KMS-11 (cell line): ENCODE results near the gene BCAR3.
A peak's percentile ranks its signal among the peaks of the same experiment; 100 is the strongest.

Experiments
- H2AFZ ChIP-seq: fragments of 200-600 bp; sonication (generic); 2 replicates; pipeline ENCODE4 v1.6.1; 2016; ENCODE audit warnings: antibody characterized with exemption, mixed run types, low read depth
- H3K27ac ChIP-seq: fragments of 200-600 bp; sonication (generic); 2 replicates; pipeline ENCODE4 v1.6.1; 2016; ENCODE audit warnings: mild to moderate bottlenecking, mixed run types
- H3K27me3 ChIP-seq: fragments of 200-600 bp; sonication (generic); 2 replicates; pipeline ENCODE4 v1.6.1; 2017; ENCODE audit warnings: mild to moderate bottlenecking, low read depth, mixed run types, moderate library complexity; ENCODE audit not compliant: insufficient read depth
- H3K36me3 ChIP-seq: fragments of 200-600 bp; sonication (generic); 2 replicates; pipeline ENCODE4 v1.6.1; 2017; ENCODE audit warnings: mild to moderate bottlenecking, mixed run types; ENCODE audit not compliant: insufficient read depth
- H3K4me1 ChIP-seq: fragments of 200-600 bp; sonication (generic); 2 replicates; pipeline ENCODE4 v1.6.1; 2016; ENCODE audit warnings: mild to moderate bottlenecking, low read depth, mixed run types; ENCODE audit not compliant: poor library complexity, severe bottlenecking
- H3K4me2 ChIP-seq: fragments of 200-600 bp; sonication (generic); 2 replicates; pipeline ENCODE4 v1.7.0; 2016; ENCODE audit warnings: mild to moderate bottlenecking, mixed run types
- H3K4me3 ChIP-seq: fragments of 200-600 bp; sonication (generic); IDR thresholded peaks from 2 replicates; pipeline ENCODE4 v1.6.1; 2017; ENCODE audit warnings: low read depth, low read length, mixed read lengths; ENCODE audit not compliant: insufficient read depth
- H3K79me2 ChIP-seq: fragments of 200-600 bp; sonication (generic); 2 replicates; pipeline ENCODE4 v1.6.1; 2016; ENCODE audit warnings: low read depth, mixed run types; ENCODE audit not compliant: insufficient read depth
- H3K9ac ChIP-seq: fragments of 200-600 bp; sonication (generic); 2 replicates; pipeline ENCODE4 v1.6.1; 2016; ENCODE audit warnings: mild to moderate bottlenecking, mixed run types
- H4K20me1 ChIP-seq: fragments of 200-600 bp; sonication (generic); 2 replicates; pipeline ENCODE4 v1.6.1; 2016; ENCODE audit warnings: mild to moderate bottlenecking, mixed run types; ENCODE audit not compliant: insufficient read depth
- CTCF ChIP-seq: fragments of 200-600 bp; sonication (generic); conservative IDR thresholded peaks from 2 replicates; pipeline ENCODE4 v1.6.1; 2017; ENCODE audit warnings: low read depth, mild to moderate bottlenecking, antibody characterized with exemption, low read length, moderate library complexity, mixed read lengths

The BCAR3 gene

GRCh38 chr1:93715529-93716126, 34.0 kb upstream of the BCAR3 start:
- Histone ChIP-seq H3K27ac (peak overlapping the region; percentile 80), H3K4me3 (no peak overlapping the region), H3K9ac (peak overlapping the region; percentile 44; the same call in 1 of the 2 replicates), H3K36me3 (no peaks in the 10 kb centered on the region), H3K4me2 (peak overlapping the region; percentile 59), H4K20me1 (no peaks in the 10 kb centered on the region), H3K79me2 (no peaks in the 10 kb centered on the region), H2AFZ (peak overlapping the region; percentile 21; the same call in 1 of the 2 replicates), H3K4me1 (peaks cover 59% of the 10 kb centered on the region), H3K27me3 (no peaks in the 10 kb centered on the region)
- TF ChIP-seq CTCF, result no peak

GRCh38 chr1:93714356-93714755, 32.7 kb upstream of the BCAR3 start:
- no peak overlapping the region for H3K4me3 ChIP-seq
- no peak for TF ChIP-seq CTCF

GRCh38 chr1:93713341-93713740, 31.7 kb upstream of the BCAR3 start:
- Histone ChIP-seq H3K4me2 (0 out of 2 replicates have a peak overlapping the region, but pooled peaks have one; percentile 9), H4K20me1 (no peaks in the 10 kb centered on the region), H3K27me3 (no peaks in the 10 kb centered on the region), H3K4me1 (peaks cover 59% of the 10 kb centered on the region), H3K27ac (no peak overlapping the region), H3K36me3 (no peaks in the 10 kb centered on the region), H3K9ac (no peak overlapping the region), H2AFZ (no peak overlapping the region), H3K79me2 (no peaks in the 10 kb centered on the region), H3K4me3 (no peak overlapping the region)
- no peak for TF ChIP-seq CTCF

More at GRCh38 chr1:93714356-93714755, 32.7 kb upstream of the BCAR3 start:
- no peak overlapping the region for H3K9ac ChIP-seq
- no peaks in the 10 kb centered on the region for H4K20me1 ChIP-seq
- no peak overlapping the region for H2AFZ ChIP-seq
- H3K27me3 ChIP-seq, result no peaks in the 10 kb centered on the region
- H3K36me3 ChIP-seq, result no peaks in the 10 kb centered on the region
- no peaks in the 10 kb centered on the region for H3K79me2 ChIP-seq
- peaks cover 59% of the 10 kb centered on the region for H3K4me1 ChIP-seq
- peak overlapping the region; percentile 59 for H3K4me2 ChIP-seq
- peak overlapping the region; percentile 80 for H3K27ac ChIP-seq

- Histone ChIP-seq H3K79me2 (no peaks in the 10 kb centered on the region), H3K4me3 (no peak overlapping the region), H3K27me3 (no peaks in the 10 kb centered on the region), H3K4me2 (no peak overlapping the region), H3K4me1 (peaks cover 53% of the 10 kb centered on the region), H3K9ac (no peak overlapping the region), H3K27ac (no peak overlapping the region), H4K20me1 (no peaks in the 10 kb centered on the region), H3K36me3 (no peaks in the 10 kb centered on the region), H2AFZ (no peak overlapping the region)
- no peak for TF ChIP-seq CTCF
Observed at GRCh38 chr1:93712741-93713140, 31.1 kb upstream of the BCAR3 start.
